Activated CD8-positive, alpha-beta memory T cell treated with anti-CD3 and anti-CD28 coated beads, Interleukin-2, amount 50 U/mL, for 48 hours (primary cell): Measurements from ENCODE around the gene CEBPZOS.

Experiments
- DNase-seq: peaks from one replicate; pipeline ENCODE4 v3.0.0-alpha.2; 2020

CEBPZOS gene

GRCh38 chr2:37244017-37244416, 47.7 kb downstream of the CEBPZOS start:
- no peak for DNase-seq

GRCh38 chr2:37244755-37245154, 48.5 kb downstream of the CEBPZOS start:
- DNase-seq: no peak

GRCh38 chr2:37246205-37246604, 49.9 kb downstream of the CEBPZOS start:
- no peak for DNase-seq

GRCh38 chr2:37250869-37251740, 54.8 kb downstream of the CEBPZOS start:
- no peak for DNase-seq
